Stimulated activated CD4-positive, alpha-beta T cell treated with anti-CD3 and anti-CD28 coated beads, Interleukin-4, amount 100 ng/mL, for 48 hours (primary cell): ENCODE results near the gene ITSN1.
"Not testable (repeated sequence)": the region's sequence is repeated elsewhere in the genome, so short reads cannot be mapped to it uniquely, and the experiment has no call there.

ENCODE experiments used
- DNase-seq, 2 donors: peaks; one replicate each; pipeline ENCODE4 v3.0.0-alpha.2; 2020; ENCODE audit warnings: low read depth in 2 of 2

Gene ITSN1

GRCh38 chr21:33926248-33926647, 283.9 kb downstream of the ITSN1 start:
- DNase-seq, result not testable (repeated sequence)

GRCh38 chr21:33931052-33931798, 288.9 kb downstream of the ITSN1 start:
- DNase-seq, result peak in 1 of 2 donors; percentile 48

- no peak for DNase-seq
Observed at GRCh38 chr21:33931799-33932390, 289.6 kb downstream of the ITSN1 start.

GRCh38 chr21:33932731-33933130, 290.4 kb downstream of the ITSN1 start:
- DNase-seq, result no peak

GRCh38 chr21:33936301-33937038, 294.2 kb downstream of the ITSN1 start:
- DNase-seq, result no peak

GRCh38 chr21:33937146-33937545, 294.8 kb downstream of the ITSN1 start:
- DNase-seq, result no peak

- DNase-seq, result no peak
Observed at GRCh38 chr21:33937931-33938339, 295.6 kb downstream of the ITSN1 start.

GRCh38 chr21:33938381-33938780, 296.1 kb downstream of the ITSN1 start:
- no peak for DNase-seq

GRCh38 chr21:33939226-33939625, 296.9 kb downstream of the ITSN1 start:
- DNase-seq, result no peak

- no peak for DNase-seq
Observed at GRCh38 chr21:33940164-33940880, 298.0 kb downstream of the ITSN1 start.

GRCh38 chr21:33940881-33941245, 298.6 kb downstream of the ITSN1 start:
- no peak for DNase-seq

- no peak for DNase-seq
Observed at GRCh38 chr21:33942426-33942825, 300.1 kb downstream of the ITSN1 start.

- no peak for DNase-seq
Observed at GRCh38 chr21:33943293-33943692, 301.0 kb downstream of the ITSN1 start.

GRCh38 chr21:33944185-33944763, 302.0 kb downstream of the ITSN1 start:
- no peak for DNase-seq

GRCh38 chr21:33945652-33946270, 303.5 kb downstream of the ITSN1 start:
- DNase-seq, result no peak

- DNase-seq, result peak; percentile 61 to 86
Observed at GRCh38 chr21:33947451-33948095, 305.3 kb downstream of the ITSN1 start.

GRCh38 chr21:33948096-33948950, 306.0 kb downstream of the ITSN1 start:
- DNase-seq, result peak; percentile 54 to 80

GRCh38 chr21:33948951-33949444, 306.7 kb downstream of the ITSN1 start:
- no peak for DNase-seq
